ENCODE data around the gene MRPS16. TPM values are rescaled to one million over a fixed set of nuclear protein-coding genes. Genes with fewer than 3 reads are reported as not detected.

Gene MRPS16
- total RNA-seq, 4 donors from 2014 or later = 37.4 to 43.5 (median 40.3) TPM

DNA sequence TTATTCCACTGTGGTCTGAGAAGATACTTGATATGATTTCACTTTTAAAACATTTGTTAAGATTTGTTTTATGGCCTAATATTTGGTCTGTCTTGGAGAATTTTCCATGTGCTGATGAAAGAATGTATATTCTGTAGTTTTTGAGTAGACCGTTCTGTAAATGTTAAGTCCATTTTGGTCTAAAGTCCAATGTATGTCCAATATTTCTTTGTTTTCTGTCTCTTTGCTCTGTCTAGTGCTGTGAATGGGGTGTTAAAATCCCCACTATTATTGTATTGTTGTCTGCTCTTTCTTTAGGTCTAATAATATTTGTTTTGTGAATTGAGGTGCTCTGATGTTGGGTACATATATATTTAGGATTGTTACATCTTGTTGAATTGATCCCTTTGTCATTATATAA lies 36.7 kb downstream of the MRPS16 start:
- ATAC-seq = no peak
- no peaks in the 10 kb centered on the region for H3K27me3 ChIP-seq
- no peak overlapping the region for H3K4me3 ChIP-seq
- H3K4me1 ChIP-seq = peaks cover 0 to 13% (median 0%) of the 10 kb centered on the region in 3 donors
- peaks cover 0 to 28% of the 10 kb centered on the region in 2 donors for H3K36me3 ChIP-seq
- no peaks in the 10 kb centered on the region for H3K9me3 ChIP-seq
- WGBS, 2 donors (ENCODE audit: low coverage in 1 of 2) = 83 to 88% methylated on average over 1 of the region's 1 CpG
- TF ChIP-seq POLR2A (IDR thresholded peaks at IDR 0.05) = no peak
- TF ChIP-seq POLR2AphosphoS5 (IDR thresholded peaks at IDR 0.05) = no peak
- no peak for TF ChIP-seq EP300 (IDR thresholded peaks at IDR 0.05)
- TF ChIP-seq, protein P1, sequence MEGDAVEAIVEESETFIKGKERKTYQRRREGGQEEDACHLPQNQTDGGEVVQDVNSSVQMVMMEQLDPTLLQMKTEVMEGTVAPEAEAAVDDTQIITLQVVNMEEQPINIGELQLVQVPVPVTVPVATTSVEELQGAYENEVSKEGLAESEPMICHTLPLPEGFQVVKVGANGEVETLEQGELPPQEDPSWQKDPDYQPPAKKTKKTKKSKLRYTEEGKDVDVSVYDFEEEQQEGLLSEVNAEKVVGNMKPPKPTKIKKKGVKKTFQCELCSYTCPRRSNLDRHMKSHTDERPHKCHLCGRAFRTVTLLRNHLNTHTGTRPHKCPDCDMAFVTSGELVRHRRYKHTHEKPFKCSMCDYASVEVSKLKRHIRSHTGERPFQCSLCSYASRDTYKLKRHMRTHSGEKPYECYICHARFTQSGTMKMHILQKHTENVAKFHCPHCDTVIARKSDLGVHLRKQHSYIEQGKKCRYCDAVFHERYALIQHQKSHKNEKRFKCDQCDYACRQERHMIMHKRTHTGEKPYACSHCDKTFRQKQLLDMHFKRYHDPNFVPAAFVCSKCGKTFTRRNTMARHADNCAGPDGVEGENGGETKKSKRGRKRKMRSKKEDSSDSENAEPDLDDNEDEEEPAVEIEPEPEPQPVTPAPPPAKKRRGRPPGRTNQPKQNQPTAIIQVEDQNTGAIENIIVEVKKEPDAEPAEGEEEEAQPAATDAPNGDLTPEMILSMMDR (IDR thresholded peaks at IDR 0.05) = no peak
- H3K27ac ChIP-seq = no peak overlapping the region

DNA sequence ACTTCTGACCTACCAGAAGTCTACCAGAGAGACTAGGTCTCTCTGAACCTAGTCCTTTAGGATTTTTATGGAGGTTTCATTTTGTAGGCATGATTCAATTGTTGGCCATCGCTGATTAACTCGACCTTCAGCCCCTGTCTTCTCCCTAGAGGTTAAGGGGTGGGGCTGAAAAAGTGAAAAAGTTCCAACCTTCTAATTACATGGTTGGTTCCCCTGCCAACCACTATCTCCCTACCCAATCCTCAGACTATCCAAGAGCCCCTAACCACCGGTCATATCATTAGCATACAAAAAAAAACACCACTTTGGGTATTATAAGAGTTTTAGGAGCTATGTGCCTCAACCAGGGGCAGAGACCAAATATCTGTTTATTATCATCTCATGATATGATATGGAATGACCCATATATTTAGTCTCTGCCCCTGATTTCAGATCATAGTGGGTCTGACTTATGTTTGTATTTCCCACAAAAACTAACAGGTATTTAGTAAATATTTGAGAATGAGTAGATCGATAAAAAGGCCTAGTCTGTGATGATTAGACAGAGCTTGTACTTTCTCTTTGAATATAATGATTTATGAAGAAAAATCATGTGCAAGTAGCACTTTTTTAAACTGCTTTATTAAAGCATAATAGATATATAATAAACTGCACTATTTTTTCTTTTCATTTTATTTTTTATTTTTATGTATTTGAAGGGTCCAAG lies 41.2 kb downstream of the MRPS16 start:
- WGBS, 2 donors (ENCODE audit: low coverage in 1 of 2) = 77 to 100% methylated on average over 2 to 4 of the region's 4 CpGs
- H3K27ac ChIP-seq = no peak overlapping the region
- H3K36me3 ChIP-seq = peaks cover 0 to 26% of the 10 kb centered on the region in 2 donors
- TF ChIP-seq EP300 (IDR thresholded peaks at IDR 0.05) = no peak
- no peak for TF ChIP-seq POLR2AphosphoS5 (IDR thresholded peaks at IDR 0.05)
- TF ChIP-seq, protein P1 (IDR thresholded peaks at IDR 0.05) = no peak
- TF ChIP-seq POLR2A (IDR thresholded peaks at IDR 0.05) = no peak
- H3K4me3 ChIP-seq = no peak overlapping the region
- H3K9me3 ChIP-seq = no peaks in the 10 kb centered on the region
- no peak for ATAC-seq
- H3K27me3 ChIP-seq = no peaks in the 10 kb centered on the region
- peaks cover 0 to 13% (median 0%) of the 10 kb centered on the region in 3 donors for H3K4me1 ChIP-seq

DNA sequence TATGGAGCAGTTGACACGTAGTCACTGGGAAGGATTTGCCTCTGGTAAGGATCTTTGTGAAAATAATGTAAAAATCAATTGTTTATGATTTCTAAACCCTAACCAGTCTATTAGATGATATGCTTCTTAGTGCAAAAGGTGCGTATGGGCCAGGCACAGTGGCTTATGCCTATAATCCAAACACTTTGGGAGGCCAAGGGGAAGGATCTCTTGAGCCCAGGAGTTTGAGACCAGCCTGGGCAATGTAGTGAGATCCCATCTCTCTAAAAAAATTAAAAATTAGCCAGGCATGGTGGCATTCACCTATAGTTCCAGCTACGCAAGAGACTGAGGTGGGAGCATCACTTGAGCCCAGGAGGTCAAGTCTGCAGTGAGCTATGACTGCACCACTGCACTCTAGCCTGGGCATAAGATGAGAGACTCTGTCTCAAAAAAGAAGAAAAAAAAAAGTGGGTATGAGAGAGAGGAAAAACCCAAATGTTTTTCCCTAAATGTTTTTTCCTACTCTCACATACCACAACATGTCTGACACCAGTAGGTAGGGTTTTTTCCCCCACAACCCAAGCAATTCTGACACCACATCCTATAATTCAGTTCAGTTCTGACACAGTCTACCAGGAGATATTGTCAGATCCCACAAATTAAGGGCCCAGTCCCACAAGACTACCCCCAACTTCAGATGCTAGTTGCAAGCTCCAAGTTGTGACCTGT lies 41.9 kb downstream of the MRPS16 start:
- Histone ChIP-seq H3K9me3 (no peaks in the 10 kb centered on the region), H3K4me1 (peaks cover 0 to 13% (median 0%) of the 10 kb centered on the region in 3 donors), H3K36me3 (peaks cover 0 to 25% of the 10 kb centered on the region in 2 donors), H3K4me3 (no peak overlapping the region), H3K27me3 (no peaks in the 10 kb centered on the region), H3K27ac (no peak overlapping the region)
- WGBS, 2 donors (ENCODE audit: low coverage in 1 of 2) = 90 to 96% methylated on average over 2 to 3 of the region's 3 CpGs
- no peak for TF ChIP-seq POLR2A (IDR thresholded peaks at IDR 0.05)
- TF ChIP-seq, protein P1 (IDR thresholded peaks at IDR 0.05) = no peak
- no peak for TF ChIP-seq POLR2AphosphoS5 (IDR thresholded peaks at IDR 0.05)
- TF ChIP-seq EP300 (IDR thresholded peaks at IDR 0.05) = no peak
- ATAC-seq = no peak

DNA sequence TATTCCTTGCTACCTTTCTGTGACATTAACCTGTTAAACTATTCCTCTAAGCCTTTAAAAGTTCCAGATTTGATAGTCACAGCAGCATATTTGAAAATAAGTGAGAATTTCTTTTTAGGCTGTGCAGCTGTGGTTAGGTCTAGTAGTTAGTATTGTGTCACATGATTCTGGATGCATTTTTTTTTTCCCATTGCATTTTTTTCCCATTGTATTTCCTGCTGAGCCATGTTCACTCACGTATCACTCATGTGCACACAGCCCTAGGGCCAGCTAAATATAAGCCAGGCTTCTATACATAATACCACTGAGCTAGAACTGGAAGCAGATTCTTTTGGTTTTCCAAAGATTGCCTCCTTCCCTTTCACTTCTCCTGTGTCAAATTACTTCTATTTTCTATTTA lies 42.7 kb downstream of the MRPS16 start:
- peaks cover 0 to 13% (median 0%) of the 10 kb centered on the region in 3 donors for H3K4me1 ChIP-seq
- no peak for ATAC-seq
- no peak for TF ChIP-seq POLR2A (IDR thresholded peaks at IDR 0.05)
- no peak for TF ChIP-seq POLR2AphosphoS5 (IDR thresholded peaks at IDR 0.05)
- TF ChIP-seq, protein P1 (IDR thresholded peaks at IDR 0.05) = no peak
- no peak for TF ChIP-seq EP300 (IDR thresholded peaks at IDR 0.05)
- no peak overlapping the region for H3K4me3 ChIP-seq
- peaks cover 0 to 25% of the 10 kb centered on the region in 2 donors for H3K36me3 ChIP-seq
- 60 to 75% methylated on average over 1 of the region's 1 CpG for WGBS, 2 donors (ENCODE audit: low coverage in 1 of 2)
- H3K27me3 ChIP-seq = no peaks in the 10 kb centered on the region
- H3K27ac ChIP-seq = no peak overlapping the region
- no peaks in the 10 kb centered on the region for H3K9me3 ChIP-seq

Data from gastroesophageal sphincter (tissue), 4 donors.